HL-60 (cell line): Measurements from ENCODE around the gene SAPCD2.

ENCODE experiments used
- DNase-seq, 2 experiments: peaks; one replicate each; pipeline ENCODE4 v3.0.0-alpha.2; 2010 to 2020; ENCODE audit warnings: low read depth in 1 of 2, low spot score in 1 of 2
- H3K27ac ChIP-seq: fragments of 250-450 bp; sonication (Bioruptor Pico); replicated peaks from 2 replicates; pipeline ENCODE4 v1.5.1; 2020; ENCODE audit warnings: mild to moderate bottlenecking, moderate library complexity
- H3K27me3 ChIP-seq: fragments of 250-450 bp; sonication (Bioruptor Pico); 2 replicates; pipeline ENCODE4 v1.5.1; 2021; ENCODE audit warnings: mild to moderate bottlenecking, moderate library complexity; ENCODE audit not compliant: insufficient read depth, poor library complexity, severe bottlenecking
- H3K4me3 ChIP-seq: replicated peaks from 2 replicates; pipeline ENCODE4 v1.5.1; 2011; ENCODE audit warnings: mild to moderate bottlenecking, control low read depth, low read length; ENCODE audit not compliant: insufficient read depth
- GABPA ChIP-seq: IDR thresholded peaks from 2 replicates; pipeline ENCODE4 v1.6.1; 2012; ENCODE audit warnings: low read depth
- POLR2AphosphoS5 ChIP-seq: IDR thresholded peaks from 2 replicates; pipeline ENCODE4 v1.6.1; 2012; ENCODE audit warnings: low read depth
- SPI1 ChIP-seq: IDR thresholded peaks from 2 replicates; pipeline ENCODE4 v1.6.1; 2012; ENCODE audit warnings: low read depth, mild to moderate bottlenecking, borderline replicate concordance
- TF ChIP-seq, protein P1 (sequence below): IDR thresholded peaks from 2 replicates; pipeline ENCODE4 v1.6.1; 2012; ENCODE audit warnings: low read depth; ENCODE audit not compliant: insufficient replicate concordance
- TF ChIP-seq, protein P2 (sequence below): IDR thresholded peaks from one replicate; pipeline ENCODE4 v1.5.1; 2011; ENCODE audit warnings: low read length, control low read depth, inconsistent platforms; ENCODE audit not compliant: insufficient read depth

Gene SAPCD2

DNA sequence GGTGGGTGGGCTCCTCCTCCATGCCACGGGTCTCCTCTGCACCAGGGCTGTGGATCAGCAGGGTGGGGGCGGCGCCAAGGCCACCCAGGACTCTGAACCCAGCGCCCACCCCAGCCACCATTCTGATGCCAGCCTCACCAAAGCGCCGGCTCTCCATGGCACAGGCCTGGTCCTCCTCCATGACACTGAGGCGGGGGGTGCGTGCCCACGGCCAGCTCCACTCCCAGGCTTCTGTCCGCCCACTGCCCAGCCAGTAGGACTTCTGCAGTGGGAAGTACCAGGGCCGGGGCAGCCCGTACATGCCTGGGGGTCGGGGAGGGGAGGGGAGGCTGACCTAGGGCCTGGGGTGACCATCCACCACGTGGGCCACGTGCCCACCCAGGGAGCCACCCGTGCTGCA, 53.9 kb downstream of the SAPCD2 start:
- H3K27ac ChIP-seq: no peak overlapping the region
- DNase-seq: no peak
- TF ChIP-seq SPI1: no peak
- TF ChIP-seq, protein P1, sequence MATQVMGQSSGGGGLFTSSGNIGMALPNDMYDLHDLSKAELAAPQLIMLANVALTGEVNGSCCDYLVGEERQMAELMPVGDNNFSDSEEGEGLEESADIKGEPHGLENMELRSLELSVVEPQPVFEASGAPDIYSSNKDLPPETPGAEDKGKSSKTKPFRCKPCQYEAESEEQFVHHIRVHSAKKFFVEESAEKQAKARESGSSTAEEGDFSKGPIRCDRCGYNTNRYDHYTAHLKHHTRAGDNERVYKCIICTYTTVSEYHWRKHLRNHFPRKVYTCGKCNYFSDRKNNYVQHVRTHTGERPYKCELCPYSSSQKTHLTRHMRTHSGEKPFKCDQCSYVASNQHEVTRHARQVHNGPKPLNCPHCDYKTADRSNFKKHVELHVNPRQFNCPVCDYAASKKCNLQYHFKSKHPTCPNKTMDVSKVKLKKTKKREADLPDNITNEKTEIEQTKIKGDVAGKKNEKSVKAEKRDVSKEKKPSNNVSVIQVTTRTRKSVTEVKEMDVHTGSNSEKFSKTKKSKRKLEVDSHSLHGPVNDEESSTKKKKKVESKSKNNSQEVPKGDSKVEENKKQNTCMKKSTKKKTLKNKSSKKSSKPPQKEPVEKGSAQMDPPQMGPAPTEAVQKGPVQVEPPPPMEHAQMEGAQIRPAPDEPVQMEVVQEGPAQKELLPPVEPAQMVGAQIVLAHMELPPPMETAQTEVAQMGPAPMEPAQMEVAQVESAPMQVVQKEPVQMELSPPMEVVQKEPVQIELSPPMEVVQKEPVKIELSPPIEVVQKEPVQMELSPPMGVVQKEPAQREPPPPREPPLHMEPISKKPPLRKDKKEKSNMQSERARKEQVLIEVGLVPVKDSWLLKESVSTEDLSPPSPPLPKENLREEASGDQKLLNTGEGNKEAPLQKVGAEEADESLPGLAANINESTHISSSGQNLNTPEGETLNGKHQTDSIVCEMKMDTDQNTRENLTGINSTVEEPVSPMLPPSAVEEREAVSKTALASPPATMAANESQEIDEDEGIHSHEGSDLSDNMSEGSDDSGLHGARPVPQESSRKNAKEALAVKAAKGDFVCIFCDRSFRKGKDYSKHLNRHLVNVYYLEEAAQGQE: no peak
- TF ChIP-seq, protein P2, sequence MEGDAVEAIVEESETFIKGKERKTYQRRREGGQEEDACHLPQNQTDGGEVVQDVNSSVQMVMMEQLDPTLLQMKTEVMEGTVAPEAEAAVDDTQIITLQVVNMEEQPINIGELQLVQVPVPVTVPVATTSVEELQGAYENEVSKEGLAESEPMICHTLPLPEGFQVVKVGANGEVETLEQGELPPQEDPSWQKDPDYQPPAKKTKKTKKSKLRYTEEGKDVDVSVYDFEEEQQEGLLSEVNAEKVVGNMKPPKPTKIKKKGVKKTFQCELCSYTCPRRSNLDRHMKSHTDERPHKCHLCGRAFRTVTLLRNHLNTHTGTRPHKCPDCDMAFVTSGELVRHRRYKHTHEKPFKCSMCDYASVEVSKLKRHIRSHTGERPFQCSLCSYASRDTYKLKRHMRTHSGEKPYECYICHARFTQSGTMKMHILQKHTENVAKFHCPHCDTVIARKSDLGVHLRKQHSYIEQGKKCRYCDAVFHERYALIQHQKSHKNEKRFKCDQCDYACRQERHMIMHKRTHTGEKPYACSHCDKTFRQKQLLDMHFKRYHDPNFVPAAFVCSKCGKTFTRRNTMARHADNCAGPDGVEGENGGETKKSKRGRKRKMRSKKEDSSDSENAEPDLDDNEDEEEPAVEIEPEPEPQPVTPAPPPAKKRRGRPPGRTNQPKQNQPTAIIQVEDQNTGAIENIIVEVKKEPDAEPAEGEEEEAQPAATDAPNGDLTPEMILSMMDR: no peak
- TF ChIP-seq GABPA: no peak
- TF ChIP-seq POLR2AphosphoS5: no peak
- no peak overlapping the region for H3K4me3 ChIP-seq
- no peaks in the 10 kb centered on the region for H3K27me3 ChIP-seq

DNA sequence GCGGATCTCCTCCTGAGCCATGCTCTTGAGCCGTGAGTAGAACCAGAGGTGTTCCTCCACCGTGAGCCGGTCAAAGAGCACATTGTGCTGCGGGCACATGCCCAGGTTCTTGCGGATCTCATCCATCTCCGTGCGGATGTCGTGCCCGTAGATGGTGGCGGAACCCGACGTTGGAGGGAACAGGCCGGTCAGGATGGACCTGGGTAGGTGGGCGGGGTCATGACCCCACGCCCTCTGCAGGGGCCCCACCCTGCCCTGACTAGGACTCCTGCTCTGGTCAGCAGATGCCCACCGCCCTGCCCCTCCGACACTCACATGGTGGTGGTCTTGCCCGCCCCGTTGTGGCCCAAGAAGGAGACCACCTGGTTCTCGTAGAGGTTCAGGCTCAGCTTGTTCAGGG, 54.4 kb downstream of the SAPCD2 start:
- DNase-seq: no peak
- no peaks in the 10 kb centered on the region for H3K27me3 ChIP-seq
- no peak overlapping the region for H3K4me3 ChIP-seq
- no peak overlapping the region for H3K27ac ChIP-seq
- no peak for TF ChIP-seq GABPA
- TF ChIP-seq POLR2AphosphoS5: no peak
- TF ChIP-seq, protein P1: no peak
- TF ChIP-seq SPI1: no peak
- TF ChIP-seq, protein P2: no peak

DNA sequence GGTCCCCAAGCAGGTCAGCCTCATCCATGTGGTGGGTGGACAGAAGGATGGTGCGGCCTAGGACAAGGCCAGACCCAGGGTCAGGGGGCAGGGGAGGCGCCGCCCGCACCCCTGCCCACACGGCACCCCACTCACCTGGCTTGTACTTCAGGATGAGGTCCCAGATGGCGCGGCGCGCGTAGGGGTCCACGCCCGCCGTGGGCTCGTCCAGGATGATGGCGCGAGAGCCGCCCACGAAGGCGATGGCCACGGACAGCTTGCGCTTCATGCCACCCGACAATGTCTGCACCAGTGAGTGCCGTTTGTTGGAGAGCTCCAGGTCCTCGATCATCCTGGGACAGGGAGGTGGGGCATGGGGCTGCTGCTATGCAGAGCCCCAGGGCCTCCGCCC, 54.8 kb downstream of the SAPCD2 start:
- H3K4me3 ChIP-seq: no peak overlapping the region
- DNase-seq: no peak
- TF ChIP-seq, protein P2: no peak
- no peak for TF ChIP-seq GABPA
- TF ChIP-seq POLR2AphosphoS5: no peak
- TF ChIP-seq, protein P1: no peak
- no peak for TF ChIP-seq SPI1
- H3K27ac ChIP-seq: no peak overlapping the region
- no peaks in the 10 kb centered on the region for H3K27me3 ChIP-seq
